Esophagus muscularis mucosa (tissue), 4 donors: ENCODE results near the gene ADAM22. TPM values are rescaled to one million over a fixed set of nuclear protein-coding genes. Genes with fewer than 3 reads are reported as not detected.
"Not testable (repeated sequence)": the region's sequence is repeated elsewhere in the genome, so short reads cannot be mapped to it uniquely, and the experiment has no call there.

Source experiments
- DNase-seq: peaks from one replicate; pipeline ENCODE4 v3.0.0-alpha.2; 2017; ENCODE audit errors: extremely low spot score
- H3K27ac ChIP-seq, 4 donors: fragments of 200-600 bp; sonication (generic); replicated peaks in 1 of 4; 1 replicate in 3 of 4; 2 replicates in 1 of 4; pipeline ENCODE4 v1.5.1; 2016 to 2019; ENCODE audit warnings: mild to moderate bottlenecking in 1 of 4
- H3K27me3 ChIP-seq, 4 donors: fragments of 200-600 bp; sonication (generic); one replicate each; pipeline versions ENCODE4 v1.5.1 to v1.6.0; 2016 to 2019
- H3K36me3 ChIP-seq, 4 donors: fragments of 200-600 bp; sonication (generic); one replicate each; pipeline ENCODE4 v1.5.1; 2016 to 2019
- H3K4me1 ChIP-seq, 4 donors: fragments of 200-600 bp; sonication (generic); one replicate each; pipeline ENCODE4 v1.5.1; 2016 to 2019
- H3K4me3 ChIP-seq, 4 donors: fragments of 200-600 bp; sonication (generic); 1 replicate in 2 of 4; 2 replicates in 2 of 4; pipeline ENCODE4 v1.5.1; 2016 to 2019; ENCODE audit warnings: mild to moderate bottlenecking in 4 of 4, moderate library complexity in 1 of 4
- H3K9me3 ChIP-seq, 4 donors: fragments of 200-600 bp; sonication (generic); 1 replicate in 3 of 4; 2 replicates in 1 of 4; pipeline ENCODE4 v1.5.1; 2016 to 2019
- CTCF ChIP-seq, 3 experiments: fragments of 200-600 bp in 2 of 3; fragments of 450-650 bp in 1 of 3; sonication (generic) in 2 of 3; IDR thresholded peaks; one replicate each; pipeline ENCODE4 v1.5.1; 2017 to 2019; ENCODE audit warnings: antibody characterized with exemption in 3 of 3, mild to moderate bottlenecking in 2 of 3, moderate library complexity in 1 of 3
- EP300 ChIP-seq: sonication (generic); formaldehyde crosslinking; IDR thresholded peaks from one replicate; pipeline ENCODE4 v1.6.1; 2017; ENCODE audit warnings: antibody characterized with exemption
- POLR2A ChIP-seq: fragments of 450-650 bp; IDR thresholded peaks from one replicate; pipeline ENCODE4 v1.6.1; 2017; ENCODE audit warnings: antibody characterized with exemption, moderate library complexity, mild to moderate bottlenecking, low read depth
- POLR2AphosphoS5 ChIP-seq, 2 donors: sonication (generic); formaldehyde crosslinking; IDR thresholded peaks; one replicate each; pipeline ENCODE4 v1.6.1; 2017; ENCODE audit warnings: antibody characterized with exemption in 2 of 2
- WGBS: methylation state at CpG from one replicate; pipeline ENCODE4 v1.1.5; 2018; 5-methylcytosine and 5-hydroxymethylcytosine counted together
- intact Hi-C: fragments of 100-400 bp; cut with DNase I; formaldehyde crosslinking; loops from one replicate; pipeline ENCODE4 v1.15.1; 2023
- total RNA-seq, 4 donors: library from RNA; depleted of rRNA; stranded (reverse); fragments of >200 nt; gene quantifications; one replicate each; pipeline versions ENCODE4 v1.1.0 to v1.2.1, GENCODE V29; 2016

The ADAM22 gene
- total RNA-seq, 4 donors from 2014 or later = 1.0 to 3.3 (median 1.9) TPM

GRCh38 chr7:87912121-87912520 is 21.9 kb upstream of the ADAM22 start:
- DNase-seq = no peak
- no peak overlapping the region for H3K27ac ChIP-seq
- H3K36me3 ChIP-seq = no peaks in the 10 kb centered on the region
- no peaks in the 10 kb centered on the region for H3K27me3 ChIP-seq
- intact Hi-C loops = no loop called here
- H3K9me3 ChIP-seq = no peaks in the 10 kb centered on the region
- TF ChIP-seq POLR2A (no peak), EP300 (no peak), CTCF (IDR thresholded peaks at IDR 0.05) (no peak), POLR2AphosphoS5 (IDR thresholded peaks at IDR 0.05) (no peak)
- H3K4me3 ChIP-seq = no peak overlapping the region
- WGBS = 85% methylated on average over 4 of the region's 4 CpGs
- no peaks in the 10 kb centered on the region for H3K4me1 ChIP-seq

GRCh38 chr7:87918740-87919139 is 15.3 kb upstream of the ADAM22 start:
- intact Hi-C loops = no loop called here
- no peaks in the 10 kb centered on the region for H3K9me3 ChIP-seq

GRCh38 chr7:87919875-87920274 is 14.2 kb upstream of the ADAM22 start:
- TF ChIP-seq CTCF (IDR thresholded peaks at IDR 0.05) (no peak), POLR2AphosphoS5 (IDR thresholded peaks at IDR 0.05) (no peak), EP300 (no peak), POLR2A (no peak)
- intact Hi-C loops = no loop called here
- no peaks in the 10 kb centered on the region for H3K36me3 ChIP-seq
- DNase-seq = no peak
- 90% methylated on average over 5 of the region's 6 CpGs for WGBS
- no peak overlapping the region for H3K4me3 ChIP-seq
- no peaks in the 10 kb centered on the region for H3K4me1 ChIP-seq
- no peaks in the 10 kb centered on the region for H3K9me3 ChIP-seq
- no peaks in the 10 kb centered on the region for H3K27me3 ChIP-seq
- H3K27ac ChIP-seq = no peak overlapping the region

More at GRCh38 chr7:87918740-87919139, 15.3 kb upstream of the ADAM22 start:
- whole genome bisulfite sequencing = 83% methylated on average over 1 of the region's 1 CpG
- Histone ChIP-seq H3K27me3 (no peaks in the 10 kb centered on the region), H3K4me1 (no peaks in the 10 kb centered on the region), H3K27ac (no peak overlapping the region), H3K36me3 (no peaks in the 10 kb centered on the region), H3K4me3 (no peak overlapping the region)
- TF ChIP-seq EP300 = no peak
- TF ChIP-seq POLR2AphosphoS5 (IDR thresholded peaks at IDR 0.05) = no peak
- no peak for TF ChIP-seq POLR2A
- no peak for TF ChIP-seq CTCF (IDR thresholded peaks at IDR 0.05)
- no peak for DNase-seq

- no peak for TF ChIP-seq CTCF (IDR thresholded peaks at IDR 0.05)
- no peak for TF ChIP-seq POLR2AphosphoS5 (IDR thresholded peaks at IDR 0.05)
- TF ChIP-seq POLR2A = no peak
- TF ChIP-seq EP300 = no peak
- H3K4me3 ChIP-seq = no peak overlapping the region
- no peaks in the 10 kb centered on the region for H3K9me3 ChIP-seq
- no peak for DNase-seq
- H3K27ac ChIP-seq = no peak overlapping the region
- H3K27me3 ChIP-seq = peaks cover 0 to 6% (median 0%) of the 10 kb centered on the region in 4 donors
- no peaks in the 10 kb centered on the region for H3K4me1 ChIP-seq
- intact Hi-C loops = no loop called here
- WGBS = 87% methylated on average over 5 of the region's 5 CpGs
- no peaks in the 10 kb centered on the region for H3K36me3 ChIP-seq
These were observed 13.5 kb upstream of the ADAM22 start for GRCh38 chr7:87920578-87920977.

- WGBS = 92% methylated on average over 8 of the region's 8 CpGs
- intact Hi-C loops, DNase-seq, H3K4me3 ChIP-seq, H3K4me1 ChIP-seq, H3K27ac ChIP-seq, H3K9me3 ChIP-seq, H3K36me3 ChIP-seq: not testable (repeated sequence)
- H3K27me3 ChIP-seq = peaks cover 0 to 10% (median 0%) of the 10 kb centered on the region in 4 donors
These were observed 11.2 kb upstream of the ADAM22 start for GRCh38 chr7:87922759-87923395.
